Stimulated activated CD4-positive, alpha-beta T cell treated with anti-CD3 and anti-CD28 coated beads, TNF-alpha, amount 100 ng/mL, for 1 hour (primary cell): Measurements from ENCODE around the gene KATNBL1.

Experiments used
- DNase-seq, 3 donors: peaks; one replicate each; pipeline ENCODE4 v3.0.0-alpha.2; 2020; ENCODE audit warnings: low read depth in 3 of 3, low spot score in 1 of 3

The KATNBL1 gene

GRCh38 chr15:34119291-34119690 lies 90.6 kb downstream of the KATNBL1 start:
- no peak for DNase-seq

DNA sequence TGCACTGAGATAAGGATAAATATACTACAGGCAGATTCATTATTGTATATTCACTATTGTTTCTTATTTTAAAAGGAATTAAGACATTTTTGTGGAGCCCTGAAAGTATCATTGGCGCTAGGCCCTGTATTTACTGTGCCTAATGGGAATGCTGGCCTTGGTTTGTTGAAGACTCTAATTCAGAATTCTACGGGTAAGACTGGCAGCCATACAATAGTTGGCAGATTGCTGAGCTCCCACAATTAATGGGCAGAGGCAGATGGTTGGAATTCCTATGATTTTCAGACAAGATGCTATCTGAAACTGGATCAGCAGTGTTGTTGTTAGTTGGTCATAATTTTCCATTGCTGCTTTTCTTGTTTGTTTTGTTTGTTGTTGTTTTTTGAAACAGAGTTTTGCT lies 93.3 kb downstream of the KATNBL1 start:
- no peak for DNase-seq

GRCh38 chr15:34114739-34115138 lies 95.2 kb downstream of the KATNBL1 start:
- DNase-seq, result no peak

- DNase-seq, result no peak
These were observed 95.7 kb downstream of the KATNBL1 start for GRCh38 chr15:34114215-34114614.

DNA sequence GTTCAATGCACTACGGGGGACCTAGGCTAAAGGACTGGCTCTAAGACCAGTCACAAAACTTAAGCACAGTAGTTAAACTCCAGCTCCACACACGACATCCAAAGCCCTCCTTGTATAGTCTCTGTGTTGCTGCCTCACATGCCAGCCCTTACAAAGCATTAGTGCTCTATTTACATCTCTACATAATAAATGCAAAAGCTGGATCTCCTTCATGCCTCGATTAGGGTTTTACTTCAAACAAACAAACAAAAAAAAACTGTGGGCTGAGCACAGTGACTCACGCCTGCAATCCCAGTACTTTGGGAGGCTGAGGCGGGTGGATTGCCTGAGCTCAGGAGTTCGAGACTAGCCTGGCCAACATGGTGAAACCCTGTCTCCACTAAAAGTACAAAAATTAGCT lies 98.4 kb downstream of the KATNBL1 start:
- DNase-seq, result no peak

DNA sequence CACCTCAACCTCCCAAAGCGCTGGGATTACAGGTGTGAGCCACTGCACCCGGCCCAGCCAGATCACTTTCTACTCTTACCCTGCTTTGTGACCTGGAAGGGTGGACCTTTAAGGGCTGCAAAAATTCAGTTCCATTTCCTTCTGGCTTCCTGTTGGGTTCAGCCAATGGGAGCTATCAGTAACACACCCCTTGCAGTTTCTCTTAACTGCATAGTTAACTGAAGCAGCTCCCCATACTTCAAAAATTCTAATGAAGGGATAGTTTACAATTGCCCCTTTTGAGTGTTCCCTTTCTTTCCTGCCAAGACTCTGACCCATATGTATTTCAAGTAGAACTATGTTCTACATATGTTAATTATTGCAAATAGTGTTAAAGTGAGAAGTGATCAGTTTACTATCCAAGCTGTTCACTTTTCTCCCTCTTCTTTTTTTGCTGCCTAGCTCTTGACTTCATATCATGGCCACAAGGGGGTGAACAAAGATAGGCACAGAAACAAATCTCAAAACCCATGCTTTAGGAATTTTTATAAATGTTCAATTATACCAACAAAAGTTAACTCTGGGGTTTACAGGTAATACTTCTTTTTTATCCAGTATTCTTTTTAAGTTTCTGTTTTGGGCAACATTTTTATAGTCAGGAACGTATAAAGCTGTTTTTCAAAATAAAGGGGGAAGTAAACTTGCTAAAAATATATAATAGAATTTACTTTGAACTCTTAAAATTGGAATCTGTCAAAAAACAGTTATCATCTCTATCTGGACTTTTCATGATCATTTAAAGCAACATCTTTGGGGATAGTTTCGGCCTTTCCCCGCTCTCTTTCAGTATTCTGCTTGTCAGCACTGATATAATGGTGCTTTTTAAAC lies 99.9 kb downstream of the KATNBL1 start:
- DNase-seq, result no peak

GRCh38 chr15:34107315-34107714 lies 102.6 kb downstream of the KATNBL1 start:
- no peak for DNase-seq

DNA sequence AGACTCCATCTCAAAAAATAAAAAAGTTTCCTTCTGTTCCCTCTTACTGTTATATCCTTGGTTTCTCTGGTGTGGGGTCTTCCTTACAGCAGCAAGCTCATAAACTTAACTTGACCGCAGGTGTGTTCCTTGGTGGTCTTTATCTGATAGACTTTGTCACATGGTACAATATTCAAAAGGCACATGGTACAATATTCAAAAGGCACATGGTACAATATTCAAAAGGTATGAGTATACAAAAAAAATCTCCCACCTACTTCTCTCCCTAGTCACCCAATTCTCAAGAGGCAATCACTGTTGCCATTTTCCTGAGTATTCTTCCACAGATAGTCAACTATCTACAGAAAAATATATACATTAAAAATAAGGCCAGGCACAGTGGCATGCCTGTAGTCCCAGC lies 103.5 kb downstream of the KATNBL1 start:
- DNase-seq, result no peak

DNA sequence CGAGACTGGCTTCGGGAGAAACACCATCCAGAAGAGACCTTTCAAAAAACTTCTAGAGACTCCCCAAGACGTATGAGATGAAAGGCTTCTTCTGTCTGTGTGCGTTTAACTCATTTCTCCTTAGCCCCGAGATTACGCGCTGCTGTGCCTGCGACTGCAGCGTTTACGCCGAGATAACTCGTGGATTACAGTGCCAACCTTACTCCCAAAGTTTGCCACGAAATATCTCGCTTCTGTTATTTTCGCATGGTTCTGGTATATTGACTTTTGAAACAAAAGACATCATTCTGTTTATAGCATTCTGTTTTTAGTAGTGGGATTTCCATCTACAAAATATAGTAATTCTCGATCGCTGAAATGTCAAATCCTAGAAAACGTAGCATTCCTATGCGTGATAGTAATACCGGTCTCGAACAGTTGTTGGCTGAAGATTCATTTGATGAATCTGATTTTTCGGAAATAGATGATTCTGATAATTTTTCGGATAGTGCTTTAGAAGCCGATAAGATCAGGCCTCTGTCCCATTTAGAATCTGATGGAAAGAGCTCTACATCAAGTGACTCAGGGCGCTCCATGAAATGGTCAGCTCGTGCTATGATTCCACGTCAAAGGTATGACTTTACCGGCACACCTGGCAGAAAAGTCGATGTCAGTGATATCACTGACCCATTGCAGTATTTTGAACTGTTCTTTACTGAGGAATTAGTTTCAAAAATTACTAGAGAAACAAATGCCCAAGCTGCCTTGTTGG lies 107.5 kb downstream of the KATNBL1 start:
- no peak for DNase-seq

DNA sequence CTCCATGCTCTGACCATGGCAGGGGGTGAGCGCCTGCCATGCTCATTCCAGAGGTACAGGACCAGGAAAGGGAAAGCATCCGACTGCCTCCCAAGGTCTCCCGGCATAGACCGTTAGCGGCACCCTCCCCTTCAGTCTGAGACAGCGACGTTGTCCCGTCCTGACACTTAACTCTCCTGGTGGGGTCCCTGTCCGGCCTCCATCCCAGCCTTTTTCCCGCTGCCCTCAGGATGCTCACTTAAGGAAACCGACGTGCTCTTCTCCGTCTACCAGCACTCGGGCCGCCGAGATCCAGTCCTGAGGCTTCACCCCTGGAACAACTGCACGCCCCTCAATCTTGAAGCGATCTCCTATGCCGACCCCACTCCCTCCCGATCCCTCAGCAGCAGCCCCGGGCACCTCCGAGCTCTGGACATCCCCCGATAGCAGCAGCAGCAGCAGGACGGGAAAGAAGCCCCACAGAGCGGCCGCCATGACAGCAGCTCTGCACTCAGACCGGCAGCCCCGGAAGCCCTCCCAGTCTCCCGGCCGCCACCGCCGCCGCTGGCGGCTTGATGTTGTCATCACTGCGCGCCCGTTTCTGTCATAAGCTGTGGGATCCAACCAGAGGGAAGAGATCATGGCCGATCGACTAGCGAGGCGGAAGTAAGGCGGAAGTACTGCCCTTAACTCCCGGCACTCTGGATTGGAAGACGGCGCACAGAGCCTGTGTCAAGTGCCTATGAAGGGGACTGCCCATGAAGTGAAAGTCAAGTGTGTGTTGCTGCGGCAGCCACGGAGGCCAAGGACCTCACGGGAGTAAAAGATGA lies 108.3 kb downstream of the KATNBL1 start, which contains the start of the genes EMC7 and PGBD4:
EMC7 (minus strand) TSS at position 497 of the 809 bp plus-strand sequence; CDS start at position 474, 23 bp downstream.
PGBD4 (plus strand) TSS at position 718 of the 809 bp plus-strand sequence. CDS start 449 bp downstream, outside the sequence.
- DNase-seq, result peak; percentile 95 to 98 (median 97)

DNA sequence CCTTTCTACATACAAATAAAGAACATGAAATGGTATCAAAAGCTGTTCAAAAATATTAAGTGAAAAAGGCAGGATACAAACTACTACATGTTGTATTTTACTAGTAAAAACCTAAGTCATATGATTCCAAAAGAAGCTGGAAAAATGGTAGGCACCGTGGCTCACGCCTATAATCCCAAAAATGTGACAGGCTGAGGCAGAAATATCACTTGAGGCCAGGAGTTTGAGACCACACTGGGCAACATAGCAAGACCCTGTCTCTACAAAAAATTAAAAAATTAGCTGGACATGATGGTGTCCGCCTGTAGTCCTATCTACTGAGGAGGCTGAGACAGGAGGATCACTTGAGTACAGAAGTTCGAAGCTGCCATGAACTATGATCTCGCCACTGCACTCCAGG lies 110.0 kb downstream of the KATNBL1 start:
- no peak for DNase-seq
